Bronchial epithelial cell (primary cell): ENCODE measurements around the gene RNF151. TPM values are rescaled to one million over a fixed set of nuclear protein-coding genes. Genes with fewer than 3 reads are reported as not detected.
A peak's percentile ranks its signal among the peaks of the same experiment; 100 is the strongest.
"Not testable (repeated sequence)": the region's sequence is repeated elsewhere in the genome, so short reads cannot be mapped to it uniquely, and the experiment has no call there.

Experiments used
- DNase-seq: peaks from one replicate; pipeline ENCODE4 v3.0.0-alpha.2; 2010; ENCODE audit warnings: low read depth
- FAIRE-seq: peaks from 2 replicates; lab custom pipeline; 2011; peaks lifted over from hg19 to GRCh38; lab: Jason Lieb, UNC
- H3K27me3 ChIP-seq: 2 replicates; pipeline ENCODE4 v1.5.1; 2011; ENCODE audit warnings: low read length; ENCODE audit not compliant: control insufficient read depth, insufficient read depth
- H3K36me3 ChIP-seq: 2 replicates; pipeline ENCODE4 v1.5.1; 2011; ENCODE audit warnings: low read length; ENCODE audit not compliant: control insufficient read depth, insufficient read depth
- H3K4me3 ChIP-seq: 2 replicates; pipeline ENCODE4 v1.5.1; 2011; ENCODE audit warnings: mild to moderate bottlenecking, low read depth, low read length, control low read depth
- total RNA-seq: library from RNA; depleted of rRNA; stranded (reverse); fragments of >200 nt; gene quantifications from 2 replicates; pipeline ENCODE4 v1.2.1, GENCODE V29; 2014
- TF ChIP-seq, protein P1 (sequence below): IDR thresholded peaks from 2 replicates; pipeline ENCODE4 v1.5.1; 2011; ENCODE audit warnings: mild to moderate bottlenecking, moderate library complexity, low read length, control low read depth, inconsistent platforms; ENCODE audit not compliant: insufficient read depth, severe bottlenecking

The RNF151 gene
- total RNA-seq, 1 donor from 2014 or later = not detected

DNA sequence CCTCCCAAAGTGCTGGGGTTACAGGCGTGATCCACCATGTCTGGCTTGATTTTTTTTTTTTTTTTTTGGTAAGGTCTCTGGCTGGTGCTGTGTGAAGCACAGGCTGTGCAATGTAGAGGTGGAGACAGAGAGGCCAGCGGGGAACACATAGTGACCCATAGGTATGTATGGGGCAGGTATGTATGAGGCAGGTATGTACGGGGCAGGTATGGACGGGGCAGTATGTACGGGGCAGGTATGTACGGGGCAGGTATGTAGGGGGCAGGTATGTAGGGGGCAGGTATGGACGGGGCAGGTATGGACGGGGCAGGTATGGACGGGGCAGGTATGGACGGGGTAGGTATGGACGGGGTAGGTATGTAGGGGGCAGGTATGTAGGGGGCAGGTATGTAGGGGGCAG, 17.1 kb upstream of the RNF151 start:
- no peak overlapping the region for H3K4me3 ChIP-seq
- no peaks in the 10 kb centered on the region for H3K27me3 ChIP-seq
- FAIRE-seq (no peak), DNase-seq (peak; percentile 51)
- TF ChIP-seq, protein P1, sequence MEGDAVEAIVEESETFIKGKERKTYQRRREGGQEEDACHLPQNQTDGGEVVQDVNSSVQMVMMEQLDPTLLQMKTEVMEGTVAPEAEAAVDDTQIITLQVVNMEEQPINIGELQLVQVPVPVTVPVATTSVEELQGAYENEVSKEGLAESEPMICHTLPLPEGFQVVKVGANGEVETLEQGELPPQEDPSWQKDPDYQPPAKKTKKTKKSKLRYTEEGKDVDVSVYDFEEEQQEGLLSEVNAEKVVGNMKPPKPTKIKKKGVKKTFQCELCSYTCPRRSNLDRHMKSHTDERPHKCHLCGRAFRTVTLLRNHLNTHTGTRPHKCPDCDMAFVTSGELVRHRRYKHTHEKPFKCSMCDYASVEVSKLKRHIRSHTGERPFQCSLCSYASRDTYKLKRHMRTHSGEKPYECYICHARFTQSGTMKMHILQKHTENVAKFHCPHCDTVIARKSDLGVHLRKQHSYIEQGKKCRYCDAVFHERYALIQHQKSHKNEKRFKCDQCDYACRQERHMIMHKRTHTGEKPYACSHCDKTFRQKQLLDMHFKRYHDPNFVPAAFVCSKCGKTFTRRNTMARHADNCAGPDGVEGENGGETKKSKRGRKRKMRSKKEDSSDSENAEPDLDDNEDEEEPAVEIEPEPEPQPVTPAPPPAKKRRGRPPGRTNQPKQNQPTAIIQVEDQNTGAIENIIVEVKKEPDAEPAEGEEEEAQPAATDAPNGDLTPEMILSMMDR = no peak
- H3K36me3 ChIP-seq = no peaks in the 10 kb centered on the region

DNA sequence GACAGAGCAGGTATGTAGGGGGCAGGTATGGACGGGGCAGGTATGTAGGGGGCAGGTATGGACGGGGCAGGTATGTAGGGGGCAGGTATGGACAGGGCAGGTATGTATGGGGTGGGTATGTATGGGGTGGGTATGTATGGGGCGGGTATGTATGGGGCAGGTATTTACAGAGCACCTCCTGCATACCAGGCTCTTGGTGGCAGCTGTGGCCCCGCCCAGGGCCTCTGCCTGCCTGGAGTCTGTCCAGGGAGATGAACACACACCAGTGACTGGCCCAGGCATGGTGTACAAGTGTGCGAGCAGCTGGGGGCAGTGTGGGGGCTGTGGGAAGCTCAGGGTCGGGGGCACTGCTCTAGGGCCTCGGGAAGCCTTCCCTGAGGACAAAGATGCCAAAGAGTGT, 16.6 kb upstream of the RNF151 start:
- H3K36me3 ChIP-seq = no peaks in the 10 kb centered on the region
- peak; percentile 89 for DNase-seq
- TF ChIP-seq, protein P1 = peak; percentile 39
- no peak for FAIRE-seq
- no peaks in the 10 kb centered on the region for H3K27me3 ChIP-seq
- H3K4me3 ChIP-seq = no peak overlapping the region

DNA sequence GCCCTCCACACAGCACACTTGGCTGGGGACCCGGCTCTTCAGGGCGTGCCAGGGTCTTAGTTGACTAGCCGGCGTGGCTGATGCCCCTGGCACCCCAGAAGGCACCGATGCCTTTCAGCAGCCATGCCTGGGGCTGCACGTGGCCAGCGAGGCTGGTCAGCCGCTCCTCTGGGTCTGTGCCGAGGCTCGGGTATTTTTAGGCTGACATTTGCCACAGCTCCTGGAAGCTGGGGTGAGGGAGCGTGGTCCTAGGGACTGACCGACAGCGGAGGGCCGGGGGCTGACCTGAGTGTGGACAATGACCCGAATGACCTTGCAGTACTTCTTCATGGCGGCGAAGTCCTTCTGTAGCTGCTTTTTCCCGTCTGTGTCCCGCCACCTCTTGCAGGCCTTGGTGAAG, 16.1 kb upstream of the RNF151 start:
- FAIRE-seq (no peak), DNase-seq (no peak)
- H3K27me3 ChIP-seq = no peaks in the 10 kb centered on the region
- H3K4me3 ChIP-seq = no peak overlapping the region
- TF ChIP-seq, protein P1 = no peak
- H3K36me3 ChIP-seq = no peaks in the 10 kb centered on the region

DNA sequence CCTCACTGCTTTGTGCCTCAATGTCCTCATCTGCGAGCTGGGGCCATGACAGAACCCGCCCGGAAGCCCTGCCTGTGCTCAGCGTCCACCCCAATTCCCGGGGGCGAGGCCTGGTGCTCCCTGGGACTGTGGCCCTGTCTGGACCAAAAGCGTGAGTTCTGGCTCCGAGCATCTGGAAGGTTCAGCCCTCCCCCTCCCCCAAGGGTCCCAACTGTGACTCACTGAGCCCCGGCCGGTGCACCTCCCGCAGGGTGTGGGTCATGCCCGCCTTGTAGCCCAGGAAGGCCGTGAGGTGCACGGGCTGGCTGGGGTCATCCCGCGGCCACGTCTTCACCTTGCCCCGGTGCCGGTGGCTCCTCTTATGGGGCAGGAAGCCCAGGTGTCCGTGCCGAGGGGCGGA, 12.9 kb upstream of the RNF151 start:
- FAIRE-seq (no peak), DNase-seq (no peak)
- Histone ChIP-seq H3K27me3 (no peaks in the 10 kb centered on the region), H3K36me3 (no peaks in the 10 kb centered on the region), H3K4me3 (no peak overlapping the region)
- TF ChIP-seq, protein P1 = no peak

DNA sequence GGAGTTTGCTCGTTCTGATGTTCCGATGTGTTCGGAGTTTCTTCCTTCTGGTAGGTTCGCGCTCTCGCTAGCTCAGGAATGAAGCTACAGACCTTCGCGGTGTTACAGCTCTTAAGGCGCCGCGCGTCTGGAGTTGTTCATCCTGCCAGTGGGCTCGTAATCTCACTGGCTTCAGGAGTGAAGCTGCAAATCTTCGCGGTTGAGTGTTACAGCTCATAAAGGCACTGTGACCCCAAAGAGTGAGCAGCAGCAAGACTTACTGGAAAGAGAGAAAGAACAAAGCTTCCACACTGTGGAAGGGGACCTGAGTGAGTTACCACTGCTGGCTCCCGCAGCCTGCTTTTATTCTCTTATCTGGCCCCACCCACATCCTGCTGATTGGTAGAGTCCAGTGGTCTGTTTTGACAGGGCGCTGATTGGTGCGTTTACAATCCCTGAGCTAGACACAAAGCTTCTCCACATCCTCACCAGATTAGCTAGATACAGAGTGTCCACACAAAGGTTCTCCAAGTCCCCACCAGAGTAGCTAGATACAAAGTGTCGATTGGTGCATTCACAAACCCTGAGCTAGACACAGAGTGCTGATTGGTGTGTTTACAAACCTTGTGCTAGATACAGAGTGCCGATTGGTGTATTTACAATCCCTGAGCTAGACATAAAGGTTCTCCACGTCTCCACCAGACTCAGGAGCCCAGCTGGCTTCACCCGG, 9.1 kb upstream of the RNF151 start:
- not testable (repeated sequence) for H3K36me3 ChIP-seq, DNase-seq, FAIRE-seq, H3K27me3 ChIP-seq, H3K4me3 ChIP-seq

DNA sequence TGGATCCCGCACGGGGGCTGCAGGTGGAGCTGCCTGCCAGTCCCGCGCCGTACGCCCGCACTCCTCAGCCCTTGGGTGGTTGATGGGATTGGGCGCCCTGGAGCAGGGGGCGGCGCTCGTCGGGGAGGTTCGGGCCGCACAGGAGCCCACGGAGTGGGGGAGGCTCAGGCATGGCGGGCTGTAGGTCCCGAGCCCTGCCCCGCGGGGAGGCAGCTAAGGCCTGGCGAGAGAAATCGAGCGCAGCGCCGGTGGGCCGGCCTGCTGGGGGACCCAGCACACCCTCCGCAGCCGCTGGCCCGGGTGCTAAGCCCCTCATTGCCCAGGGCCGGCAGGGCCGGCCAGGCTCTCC, 8.5 kb upstream of the RNF151 start:
- not testable (repeated sequence) for DNase-seq, H3K27me3 ChIP-seq, FAIRE-seq, H3K4me3 ChIP-seq, H3K36me3 ChIP-seq

DNA sequence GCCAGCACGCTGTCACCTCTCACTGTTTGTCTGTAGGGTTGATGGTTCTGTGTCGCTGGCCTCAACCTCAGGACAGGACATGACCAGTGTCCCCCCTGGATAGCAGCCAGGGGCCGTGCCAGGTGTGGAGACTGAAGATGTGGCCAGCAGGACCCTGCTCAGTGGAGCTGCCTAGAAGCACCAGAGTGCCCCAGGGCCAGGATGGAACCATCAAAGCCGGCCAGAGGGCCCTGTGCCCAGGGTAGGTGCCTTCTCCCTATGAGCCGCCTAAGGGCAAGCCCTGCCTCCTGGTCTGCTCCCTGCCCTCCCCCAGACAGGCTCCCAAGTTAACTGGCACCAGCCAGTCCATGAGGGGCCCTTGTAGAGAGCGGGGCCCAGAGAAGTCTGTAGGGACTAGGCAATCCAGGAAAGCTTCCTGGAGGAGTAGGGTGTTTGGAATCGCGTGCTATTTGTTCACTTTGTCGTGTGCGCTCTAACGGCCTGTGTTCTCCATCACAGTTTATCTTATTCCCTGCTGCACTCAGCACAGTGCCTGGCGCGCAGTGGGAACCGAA, 7.9 kb upstream of the RNF151 start:
- FAIRE-seq (no peak), DNase-seq (no peak)
- no peaks in the 10 kb centered on the region for H3K27me3 ChIP-seq
- H3K4me3 ChIP-seq = peak overlapping the region; percentile 89
- TF ChIP-seq, protein P1 = no peak
- H3K36me3 ChIP-seq = peaks cover 12% of the 10 kb centered on the region
